ENCODE measurements around the gene PCARE.

- no peak for TF ChIP-seq POLR2A (IDR thresholded peaks at IDR 0.05)
- TF ChIP-seq CTCF (IDR thresholded peaks at IDR 0.05) = no peak
Observed at GRCh38 chr2:29119211-29119610, 44.9 kb upstream of the PCARE start.
